K562 (cell line): Measurements from ENCODE around the gene CNKSR3. TPM values are rescaled to one million over a fixed set of nuclear protein-coding genes. Genes with fewer than 3 reads are reported as not detected.

Source experiments
- ATF3 ChIP-seq, 2 experiments: fragments of 450-650 bp in 1 of 2; sonication (generic) in 1 of 2; formaldehyde crosslinking in 1 of 2; IDR thresholded peaks in 1 of 2; conservative IDR thresholded peaks in 1 of 2; 2 replicates each; pipeline versions ENCODE4 v1.6.1 to v1.8.1; 2016 to 2023; ENCODE audit warnings: mild to moderate bottlenecking in 2 of 2, moderate library complexity in 2 of 2, inconsistent platforms in 1 of 2, missing genetic modification reagents in 1 of 2
- BRD9 ChIP-seq: fragments of 450-650 bp; IDR thresholded peaks from 2 replicates; pipeline ENCODE4 v1.6.1; 2018; ENCODE audit warnings: low read depth; ENCODE audit not compliant: partially characterized antibody
- CHD4 ChIP-seq: fragments of 200-600 bp; sonication (generic); IDR thresholded peaks from 3 replicates; pipeline ENCODE4 v1.6.1; 2012; ENCODE audit warnings: low read depth, mild to moderate bottlenecking, mixed read lengths, low read length, inconsistent platforms; ENCODE audit not compliant: insufficient read depth, insufficient replicate concordance, poor library complexity, severe bottlenecking
- E2F5 ChIP-seq: sonication (generic); formaldehyde crosslinking; IDR thresholded peaks from 2 replicates; pipeline ENCODE4 v1.8.0; 2022; ENCODE audit warnings: mild to moderate bottlenecking, missing genetic modification reagents
- GABPB2 ChIP-seq: fragments of 250-450 bp; sonication (Bioruptor Pico); conservative IDR thresholded peaks from 2 replicates; pipeline ENCODE4 v1.5.1; 2021; ENCODE audit warnings: mild to moderate bottlenecking
- HDAC1 ChIP-seq, 2 experiments: fragments of 450-650 bp; IDR thresholded peaks; 2 replicates each; pipeline ENCODE4 v1.6.1; 2016 to 2017; ENCODE audit warnings: inconsistent platforms in 1 of 2, mild to moderate bottlenecking in 1 of 2, moderate library complexity in 1 of 2
- HDAC6 ChIP-seq: IDR thresholded peaks from 2 replicates; pipeline ENCODE4 v1.6.1; 2012; ENCODE audit warnings: low read depth, mild to moderate bottlenecking, control low read depth, inconsistent platforms, low read length, moderate library complexity
- MAFF ChIP-seq: IDR thresholded peaks from 2 replicates; pipeline ENCODE4 v1.6.1; 2012; ENCODE audit warnings: low read length, improper control_type of control experiment
- MAX ChIP-seq: sonication (generic); formaldehyde crosslinking; IDR thresholded peaks from 2 replicates; pipeline ENCODE4 v1.9.0; 2022; ENCODE audit warnings: mild to moderate bottlenecking, missing genetic modification reagents
- MBD2 ChIP-seq: sonication (generic); IDR thresholded peaks from 2 replicates; pipeline ENCODE4 v1.6.1; 2016; ENCODE audit warnings: low read depth, borderline replicate concordance
- MXD1 ChIP-seq: fragments of 250-450 bp; sonication (Bioruptor Pico); IDR thresholded peaks from 2 replicates; pipeline ENCODE4 v1.8.0; 2021; ENCODE audit warnings: borderline replicate concordance, mild to moderate bottlenecking, moderate library complexity; ENCODE audit not compliant: poor library complexity, severe bottlenecking
- PCBP1 ChIP-seq: fragments of 200-400 bp; formaldehyde crosslinking; IDR thresholded peaks from 2 replicates; pipeline ENCODE4 v1.6.1; 2018; ENCODE audit warnings: mild to moderate bottlenecking, low read depth, low read length; ENCODE audit not compliant: poor library complexity, severe bottlenecking
- SIN3B ChIP-seq: fragments of 450-650 bp; IDR thresholded peaks from 2 replicates; pipeline ENCODE4 v1.6.1; 2017; ENCODE audit warnings: low read depth, mild to moderate bottlenecking, moderate library complexity
- SMAD4 ChIP-seq: fragments of 250-450 bp; sonication (Bioruptor Pico); conservative IDR thresholded peaks from 2 replicates; pipeline ENCODE4 v1.8.0; 2021; ENCODE audit warnings: inconsistent platforms, mild to moderate bottlenecking, moderate library complexity
- U2AF2 ChIP-seq: fragments of 200-400 bp; formaldehyde crosslinking; optimal IDR thresholded peaks from 2 replicates; pipeline ENCODE3; 2017; ENCODE audit warnings: low read depth, mild to moderate bottlenecking, low read length
- ZBED1 ChIP-seq: IDR thresholded peaks from 2 replicates; pipeline ENCODE4 v1.6.1; 2014
- ZBTB26 ChIP-seq: fragments of 450-650 bp; formaldehyde crosslinking; IDR thresholded peaks from 2 replicates; pipeline ENCODE4 v1.4.0; 2022; ENCODE audit warnings: missing genetic modification characterization
- ZBTB34 ChIP-seq: fragments of 250-450 bp; sonication (Bioruptor Pico); IDR thresholded peaks from 2 replicates; pipeline ENCODE4 v1.8.0; 2021; ENCODE audit warnings: mild to moderate bottlenecking, moderate library complexity
- ZFPM2 ChIP-seq: fragments of 250-450 bp; sonication (Bioruptor Pico); IDR thresholded peaks from 2 replicates; pipeline ENCODE4 v1.5.1; 2022; ENCODE audit warnings: mild to moderate bottlenecking
- ZNF239 ChIP-seq: fragments of 250-450 bp; sonication (Bioruptor Pico); IDR thresholded peaks from 2 replicates; pipeline ENCODE4 v1.4.0; 2020; ENCODE audit warnings: mild to moderate bottlenecking
- ZNF282 ChIP-seq: sonication (generic); formaldehyde crosslinking; IDR thresholded peaks from 2 replicates; pipeline ENCODE4 v1.8.1; 2023; ENCODE audit warnings: missing genetic modification reagents
- polyA plus RNA-seq, 8 experiments: library from polyadenylated mRNA; depleted of rRNA in 4 of 8; stranded (reverse) in 5 of 8; unstranded in 3 of 8; fragments of >200 nt; fragmentation: Nextera tagmentation in 2 of 8; fragmentation: Illumina TruSeq in 1 of 8; extraction: Ambion mirVana in 2 of 8; extraction: Trizol in 1 of 8; gene quantifications; 2 replicates each; pipeline versions ENCODE4 v1.2.1 to v1.2.3, GENCODE V29; 2011 to 2014; ENCODE audit warnings: inconsistent platforms in 1 of 8, missing spikeins in 1 of 8
- total RNA-seq, 7 experiments: library from RNA; depleted of rRNA in 6 of 7; stranded (reverse); fragments of >200 nt in 6 of 7; fragmentation: Illumina TruSeq in 2 of 7; extraction: Trizol in 2 of 7; gene quantifications; 2 replicates each; pipeline versions ENCODE4 v1.2.1 to v1.2.3, GENCODE V29; 2011 to 2021; ENCODE audit warnings: low replicate concordance in 1 of 7

CNKSR3 gene
- total and polyA plus RNA-seq, 9 of the 15 experiments (the other 6 are each of a cell fraction or from before 2014, with no cell fraction given), result 4.5 to 29.6 (median 9.5) TPM

GRCh38 chr6:154508573-154509375, 1.7 kb downstream of the CNKSR3 start (continued):
- TF ChIP-seq ZNF239 (CRISPR knock-in tag), result no peak
- TF ChIP-seq HDAC1 (IDR thresholded peaks at IDR 0.05), result peak in 1 of 2 experiments; percentile 57; a peak in 2 of 4 replicates
- TF ChIP-seq ATF3 (IDR thresholded peaks at IDR 0.05), result no peak
- no peak for TF ChIP-seq ATF3 (CRISPR knock-in tag; conservative IDR thresholded peaks at IDR 0.05)
- no peak for TF ChIP-seq GABPB2 (CRISPR knock-in tag)
- no peak for TF ChIP-seq ZBTB34 (CRISPR knock-in tag)
- no peak for TF ChIP-seq ZBTB26 (CRISPR knock-in tag)
- TF ChIP-seq E2F5, result no peak
- TF ChIP-seq ZNF282 (CRISPR knock-in tag), result no peak
- peak; percentile 84 for TF ChIP-seq MAX (CRISPR knock-in tag)
- TF ChIP-seq SMAD4 (CRISPR knock-in tag), result no peak
- no peak for TF ChIP-seq MAFF
- TF ChIP-seq CHD4, result no peak
- TF ChIP-seq MXD1, result no peak
- TF ChIP-seq MBD2, result no peak
- no peak for TF ChIP-seq BRD9
- TF ChIP-seq U2AF2, result no peak
- TF ChIP-seq SIN3B, result no peak
- no peak for TF ChIP-seq HDAC6
- TF ChIP-seq ZBED1, result no peak
- TF ChIP-seq ZFPM2 (CRISPR knock-in tag), result no peak
- TF ChIP-seq PCBP1, result no peak
